ENCODE results near the gene MCEMP1. TPM values are rescaled to one million over a fixed set of nuclear protein-coding genes. Genes with fewer than 3 reads are reported as not detected.

The MCEMP1 gene
- total and polyA plus RNA-seq, 2 of the 13 experiments (the other 11 are each of a cell fraction or from before 2014, with no cell fraction given), result not detected

DNA sequence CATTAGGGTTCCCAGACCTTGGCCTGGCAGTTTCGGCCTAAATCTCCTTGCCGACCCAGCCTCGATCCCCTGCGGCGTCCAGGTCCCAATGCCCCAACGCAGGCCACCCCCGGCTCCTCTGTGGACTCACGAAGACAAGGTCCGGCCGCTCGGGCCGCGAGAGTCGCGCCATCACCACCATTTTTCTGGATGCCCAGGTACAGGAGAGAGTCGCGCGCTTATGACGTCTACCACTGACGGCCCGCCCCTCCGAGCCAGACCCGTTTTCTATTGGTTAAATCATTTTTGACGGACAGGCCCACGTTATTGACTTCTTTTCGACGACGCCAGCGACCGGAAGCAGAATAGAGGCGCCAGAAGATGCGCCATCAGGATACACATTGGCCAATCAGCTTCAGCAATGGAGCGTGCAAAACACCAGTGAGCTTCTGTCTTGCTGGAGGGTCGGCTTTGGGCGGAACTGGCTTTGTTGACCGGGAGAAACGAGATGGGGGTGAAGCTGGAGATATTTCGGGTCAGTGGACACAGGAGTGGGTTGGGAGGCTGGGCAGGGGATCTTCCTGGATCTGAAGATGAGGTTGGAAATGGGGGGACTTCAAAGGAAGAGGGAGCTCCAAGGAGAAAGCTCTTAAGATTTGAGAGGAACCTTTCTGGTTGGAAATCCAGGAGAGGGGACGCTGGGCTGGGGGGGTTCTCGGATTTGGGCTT, 47.4 kb upstream of the MCEMP1 start, which contains the start of the genes PET100 and XAB2 (continued):
- TF ChIP-seq, protein P1, sequence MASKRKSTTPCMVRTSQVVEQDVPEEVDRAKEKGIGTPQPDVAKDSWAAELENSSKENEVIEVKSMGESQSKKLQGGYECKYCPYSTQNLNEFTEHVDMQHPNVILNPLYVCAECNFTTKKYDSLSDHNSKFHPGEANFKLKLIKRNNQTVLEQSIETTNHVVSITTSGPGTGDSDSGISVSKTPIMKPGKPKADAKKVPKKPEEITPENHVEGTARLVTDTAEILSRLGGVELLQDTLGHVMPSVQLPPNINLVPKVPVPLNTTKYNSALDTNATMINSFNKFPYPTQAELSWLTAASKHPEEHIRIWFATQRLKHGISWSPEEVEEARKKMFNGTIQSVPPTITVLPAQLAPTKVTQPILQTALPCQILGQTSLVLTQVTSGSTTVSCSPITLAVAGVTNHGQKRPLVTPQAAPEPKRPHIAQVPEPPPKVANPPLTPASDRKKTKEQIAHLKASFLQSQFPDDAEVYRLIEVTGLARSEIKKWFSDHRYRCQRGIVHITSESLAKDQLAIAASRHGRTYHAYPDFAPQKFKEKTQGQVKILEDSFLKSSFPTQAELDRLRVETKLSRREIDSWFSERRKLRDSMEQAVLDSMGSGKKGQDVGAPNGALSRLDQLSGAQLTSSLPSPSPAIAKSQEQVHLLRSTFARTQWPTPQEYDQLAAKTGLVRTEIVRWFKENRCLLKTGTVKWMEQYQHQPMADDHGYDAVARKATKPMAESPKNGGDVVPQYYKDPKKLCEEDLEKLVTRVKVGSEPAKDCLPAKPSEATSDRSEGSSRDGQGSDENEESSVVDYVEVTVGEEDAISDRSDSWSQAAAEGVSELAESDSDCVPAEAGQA (IDR thresholded peaks at IDR 0.05; ENCODE audit: low read depth), result peak; percentile 88
- TF ChIP-seq, protein P1 (CRISPR knock-in tag; IDR thresholded peaks at IDR 0.05; ENCODE audit: borderline replicate concordance), result no peak
- TF ChIP-seq ZNF670 (CRISPR knock-in tag; IDR thresholded peaks at IDR 0.05; ENCODE audit: borderline replicate concordance), result no peak
- TF ChIP-seq, protein P2, sequence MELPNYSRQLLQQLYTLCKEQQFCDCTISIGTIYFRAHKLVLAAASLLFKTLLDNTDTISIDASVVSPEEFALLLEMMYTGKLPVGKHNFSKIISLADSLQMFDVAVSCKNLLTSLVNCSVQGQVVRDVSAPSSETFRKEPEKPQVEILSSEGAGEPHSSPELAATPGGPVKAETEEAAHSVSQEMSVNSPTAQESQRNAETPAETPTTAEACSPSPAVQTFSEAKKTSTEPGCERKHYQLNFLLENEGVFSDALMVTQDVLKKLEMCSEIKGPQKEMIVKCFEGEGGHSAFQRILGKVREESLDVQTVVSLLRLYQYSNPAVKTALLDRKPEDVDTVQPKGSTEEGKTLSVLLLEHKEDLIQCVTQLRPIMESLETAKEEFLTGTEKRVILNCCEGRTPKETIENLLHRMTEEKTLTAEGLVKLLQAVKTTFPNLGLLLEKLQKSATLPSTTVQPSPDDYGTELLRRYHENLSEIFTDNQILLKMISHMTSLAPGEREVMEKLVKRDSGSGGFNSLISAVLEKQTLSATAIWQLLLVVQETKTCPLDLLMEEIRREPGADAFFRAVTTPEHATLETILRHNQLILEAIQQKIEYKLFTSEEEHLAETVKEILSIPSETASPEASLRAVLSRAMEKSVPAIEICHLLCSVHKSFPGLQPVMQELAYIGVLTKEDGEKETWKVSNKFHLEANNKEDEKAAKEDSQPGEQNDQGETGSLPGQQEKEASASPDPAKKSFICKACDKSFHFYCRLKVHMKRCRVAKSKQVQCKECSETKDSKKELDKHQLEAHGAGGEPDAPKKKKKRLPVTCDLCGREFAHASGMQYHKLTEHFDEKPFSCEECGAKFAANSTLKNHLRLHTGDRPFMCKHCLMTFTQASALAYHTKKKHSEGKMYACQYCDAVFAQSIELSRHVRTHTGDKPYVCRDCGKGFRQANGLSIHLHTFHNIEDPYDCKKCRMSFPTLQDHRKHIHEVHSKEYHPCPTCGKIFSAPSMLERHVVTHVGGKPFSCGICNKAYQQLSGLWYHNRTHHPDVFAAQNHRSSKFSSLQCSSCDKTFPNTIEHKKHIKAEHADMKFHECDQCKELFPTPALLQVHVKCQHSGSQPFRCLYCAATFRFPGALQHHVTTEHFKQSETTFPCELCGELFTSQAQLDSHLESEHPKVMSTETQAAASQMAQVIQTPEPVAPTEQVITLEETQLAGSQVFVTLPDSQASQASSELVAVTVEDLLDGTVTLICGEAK (IDR thresholded peaks at IDR 0.05), result peak; percentile 43; the same call in 1 of the 2 replicates
- TF ChIP-seq, protein P2 (CRISPR knock-in tag; IDR thresholded peaks at IDR 0.05), result peak; percentile 62; the same call in 1 of the 2 replicates
- TF ChIP-seq TP53 (CRISPR knock-in tag; conservative IDR thresholded peaks at IDR 0.05), result peak; percentile 63; the same call in 1 of the 2 replicates
- 0 out of 2 replicates have a peak, but pooled peaks have one; percentile 31 for TF ChIP-seq ZNF441 (CRISPR knock-in tag; IDR thresholded peaks at IDR 0.05; ENCODE audit: borderline replicate concordance)
- TF ChIP-seq ZNF550 (CRISPR knock-in tag; IDR thresholded peaks at IDR 0.05; ENCODE audit: borderline replicate concordance), result no peak
- TF ChIP-seq, protein P3, sequence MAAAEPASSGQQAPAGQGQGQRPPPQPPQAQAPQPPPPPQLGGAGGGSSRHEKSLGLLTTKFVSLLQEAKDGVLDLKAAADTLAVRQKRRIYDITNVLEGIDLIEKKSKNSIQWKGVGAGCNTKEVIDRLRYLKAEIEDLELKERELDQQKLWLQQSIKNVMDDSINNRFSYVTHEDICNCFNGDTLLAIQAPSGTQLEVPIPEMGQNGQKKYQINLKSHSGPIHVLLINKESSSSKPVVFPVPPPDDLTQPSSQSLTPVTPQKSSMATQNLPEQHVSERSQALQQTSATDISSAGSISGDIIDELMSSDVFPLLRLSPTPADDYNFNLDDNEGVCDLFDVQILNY (CRISPR knock-in tag; conservative IDR thresholded peaks at IDR 0.05), result no peak
- TF ChIP-seq PHF21A (CRISPR knock-in tag; IDR thresholded peaks at IDR 0.05), result 0 out of 2 replicates have a peak, but pooled peaks have one; percentile 29
- peak; percentile 84 for TF ChIP-seq PHF8 (CRISPR knock-in tag; IDR thresholded peaks at IDR 0.05)
- TF ChIP-seq TARDBP (CRISPR knock-in tag; IDR thresholded peaks at IDR 0.05), result no peak; the same call in 1 of the 2 replicates
- TF ChIP-seq MYC (CRISPR knock-in tag; IDR thresholded peaks at IDR 0.05; ENCODE audit: borderline replicate concordance), result 0 out of 2 replicates have a peak, but pooled peaks have one; percentile 35

Measured in HepG2 (cell line).